Heart right ventricle (tissue), 16 donors: ENCODE measurements around the gene LDLRAD4. TPM values are rescaled to one million over a fixed set of nuclear protein-coding genes. Genes with fewer than 3 reads are reported as not detected.
A peak's percentile ranks its signal among the peaks of the same experiment; 100 is the strongest.

Experiments
- ATAC-seq, 8 donors: fragments of 200-7000 bp; cut with Tn5 transposase; one replicate each; pipeline ENCODE4 v1.9.1; 2020; ENCODE audit warnings: mild to moderate bottlenecking in 8 of 8, moderate library complexity in 8 of 8, moderate number of reproducible peaks in 1 of 8
- DNase-seq, 2 donors: peaks; one replicate each; pipeline ENCODE4 v3.0.0-alpha.2; 2020
- H3K27ac ChIP-seq, 10 donors: fragments of 200-600 bp; sonication (generic) in 2 of 10; one replicate each; pipeline versions ENCODE4 v1.5.0 to v1.8.0; 2020 to 2022; ENCODE audit warnings: mild to moderate bottlenecking in 3 of 10
- H3K27me3 ChIP-seq, 7 donors: fragments of 200-600 bp; one replicate each; pipeline ENCODE4 v1.8.0; 2021 to 2022; ENCODE audit warnings: mild to moderate bottlenecking in 2 of 7
- H3K36me3 ChIP-seq, 9 donors: fragments of 200-600 bp; sonication (generic) in 1 of 9; one replicate each; pipeline versions ENCODE4 v1.5.0 to v1.8.0; 2020 to 2022; ENCODE audit warnings: mild to moderate bottlenecking in 2 of 9
- H3K4me1 ChIP-seq, 9 donors: fragments of 200-600 bp; sonication (generic) in 1 of 9; one replicate each; pipeline versions ENCODE4 v1.5.0 to v1.8.0; 2020 to 2022; ENCODE audit warnings: mild to moderate bottlenecking in 4 of 9
- H3K4me3 ChIP-seq, 10 donors: fragments of 200-600 bp; sonication (generic) in 2 of 10; one replicate each; pipeline versions ENCODE4 v1.5.0 to v1.8.0; 2020 to 2022; ENCODE audit warnings: mild to moderate bottlenecking in 7 of 10, moderate library complexity in 2 of 10
- H3K9me3 ChIP-seq, 11 donors: fragments of 200-600 bp in 10 of 11; sonication (generic) in 2 of 11; one replicate each; pipeline versions ENCODE4 v1.5.0 to v1.8.0; 2013 to 2022; ENCODE audit warnings: mild to moderate bottlenecking in 2 of 11, control low read depth in 1 of 11, moderate library complexity in 1 of 11
- CTCF ChIP-seq, 9 donors: fragments of 200-600 bp; sonication (generic) in 2 of 9; IDR thresholded peaks; one replicate each; pipeline versions ENCODE4 v1.5.0 to v1.8.0; 2021 to 2022; ENCODE audit warnings: antibody characterized with exemption in 9 of 9, mild to moderate bottlenecking in 5 of 9, moderate library complexity in 1 of 9
- WGBS, 2 donors: extraction: QIAGEN DNeasy Blood & Tissue Kit; methylation state at CpG; one replicate each; pipeline ENCODE4 v1.1.7; 2013; ENCODE audit warnings: inconsistent platforms in 1 of 2; 5-methylcytosine and 5-hydroxymethylcytosine counted together
- intact Hi-C, 10 donors: fragments of 100-400 bp; cut with DNase I; formaldehyde crosslinking; loops; one replicate each; pipeline versions ENCODE4 v1.11.1 to v1.14.2; 2022
- polyA plus RNA-seq, 2 donors: library from polyadenylated mRNA; stranded (reverse); fragments of 200-250 nt; gene quantifications; one replicate each; pipeline ENCODE4 v1.2.3, GENCODE V29; 2013
- total RNA-seq, 10 donors: library from RNA; stranded (reverse); fragmentation: NEBNext Ultra II Directional in 3 of 10; extraction: Animal tissue kit (Norgen Biotek cat#: 25700) in 3 of 10; gene quantifications; one replicate each; pipeline versions ENCODE4 v1.2.1 to v1.2.4, GENCODE V29; 2021 to 2023
- donor health status: Arrhythmogenic right ventricular cardiomyopathy.
- donor health status: ischemic (EF 13 %, LVEDD 7.1; RV severe dilation, severe dysfunction).
- donor health status: healthy with polysubstance abuse.
- donor health status: DM: no; HTN: yes; CAD: no.
- donor health status: DM: no; HTN: no; CAD: no.
- donor health status: ischemic (EF 25% LVEDD 6.9; RV normal size, moderate dysfunction).
- donor health status: ischemic (EF 25% LVEDD 5.7; RV mildly dilated, moderate dysfunction).
- donor health status: healthy.
- donor health status: DM: yes; HTN: yes; CAD: no.
- donor health status: Ischemic cardiomyopathy.
- donor health status: ischemic (EF 35%, LVEDD 5.7; RV mildly dilated, moderate dysfunction).
- donor health status: nonischemic (EF 11% LVEDD 7.7; RV severe dilation, severe dysfunction).
- donor health status: DM: yes; HTN: yes; CAD: no.
- donor health status: PGD.
- donor health status: ischemic (EF 29% LVEDD 5.4; RV normal size, mild dysfunction).
- donor health status: nonischemic (EF 23%, LVEDD 6.1; RV moderate dilation, normal function).

LDLRAD4 gene
- total and polyA plus RNA-seq, 12 donors = 5.4 to 74.6 (median 34.6) TPM

DNA sequence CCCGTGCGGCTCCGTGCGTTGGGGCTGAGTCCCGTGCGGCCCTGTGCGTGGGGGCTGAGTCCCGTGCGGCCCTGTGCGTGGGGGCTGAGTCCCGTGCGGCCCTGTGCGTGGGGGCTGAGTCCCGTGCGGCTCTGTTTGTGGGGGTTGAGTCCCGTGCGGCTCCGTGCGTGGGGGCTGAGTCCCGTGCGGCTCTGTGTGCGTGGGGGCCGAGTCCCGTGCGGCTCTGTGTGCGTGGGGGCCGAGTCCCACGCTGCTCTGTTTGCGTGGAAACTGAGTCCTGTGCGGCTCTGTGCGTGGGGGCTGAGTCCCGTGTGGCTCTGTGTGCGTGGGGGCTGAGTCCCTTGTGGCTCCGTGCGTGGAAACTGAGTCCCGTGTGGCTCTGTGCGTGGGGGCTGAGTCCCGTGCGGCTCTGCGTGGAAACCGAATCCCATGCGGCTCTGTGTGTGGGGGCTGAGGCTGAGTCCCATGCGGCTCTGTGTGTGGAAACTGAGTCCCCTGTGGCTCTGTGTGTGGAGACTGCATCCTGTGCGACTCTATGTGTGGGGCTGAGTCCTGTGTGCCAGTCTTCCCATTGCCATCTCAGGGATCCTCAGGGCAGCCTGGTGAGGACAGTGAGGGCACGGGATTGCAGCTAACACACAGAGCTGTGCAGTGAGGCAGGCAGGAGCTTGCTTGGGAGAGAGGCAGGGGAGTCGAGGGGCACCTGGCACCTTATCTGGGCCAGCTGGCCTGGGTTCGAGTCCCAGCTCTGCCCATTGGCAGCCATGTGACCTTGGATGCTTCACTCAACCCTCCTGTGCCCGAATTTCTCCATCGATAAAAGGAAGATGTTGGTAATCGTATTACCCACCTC is 44.5 kb downstream of the LDLRAD4 start:
- WGBS, 2 donors = 93 to 94% methylated on average over 46 to 50 of the region's 50 CpGs
- DNase-seq (no peak), ATAC-seq (peak in 1 of 8 donors; percentile 1)

GRCh38 chr18:13264091-13265007 is 45.8 kb downstream of the LDLRAD4 start:
- 49 to 58% methylated on average over 19 of the region's 19 CpGs for WGBS, 2 donors
- Histone ChIP-seq H3K27ac (peak overlapping the region in 3 of 10 donors; percentile 16 to 59 (median 53)), H3K27me3 (no peaks in the 10 kb centered on the region), H3K36me3 (no peaks in the 10 kb centered on the region), H3K9me3 (no peaks in the 10 kb centered on the region), H3K4me3 (no peak overlapping the region), H3K4me1 (peaks cover 41 to 88% (median 81%) of the 10 kb centered on the region in 9 donors)
- intact Hi-C loops = loop anchor here in 5 of 10 donors (5.0 to 10.0 kb wide), 6 partner anchors 37 to 258 kb away; no protein-coding TSS in a partner anchor
- ATAC-seq = peak; percentile 39 to 89 (median 71)
- no peak for TF ChIP-seq CTCF (IDR thresholded peaks at IDR 0.05)
- peak; percentile 82 for DNase-seq

More for the DNA sequence above, 44.5 kb downstream of the LDLRAD4 start:
- no peak for TF ChIP-seq CTCF (IDR thresholded peaks at IDR 0.05)
- Histone ChIP-seq H3K27ac (no peak overlapping the region), H3K4me3 (no peak overlapping the region), H3K36me3 (no peaks in the 10 kb centered on the region), H3K27me3 (no peaks in the 10 kb centered on the region), H3K4me1 (peaks cover 36 to 85% (median 78%) of the 10 kb centered on the region in 9 donors), H3K9me3 (no peaks in the 10 kb centered on the region)
- intact Hi-C loops = loop anchor here in 1 of 10 donors (10.0 kb wide), 2 partner anchors 52 to 112 kb away; no protein-coding TSS in a partner anchor

DNA sequence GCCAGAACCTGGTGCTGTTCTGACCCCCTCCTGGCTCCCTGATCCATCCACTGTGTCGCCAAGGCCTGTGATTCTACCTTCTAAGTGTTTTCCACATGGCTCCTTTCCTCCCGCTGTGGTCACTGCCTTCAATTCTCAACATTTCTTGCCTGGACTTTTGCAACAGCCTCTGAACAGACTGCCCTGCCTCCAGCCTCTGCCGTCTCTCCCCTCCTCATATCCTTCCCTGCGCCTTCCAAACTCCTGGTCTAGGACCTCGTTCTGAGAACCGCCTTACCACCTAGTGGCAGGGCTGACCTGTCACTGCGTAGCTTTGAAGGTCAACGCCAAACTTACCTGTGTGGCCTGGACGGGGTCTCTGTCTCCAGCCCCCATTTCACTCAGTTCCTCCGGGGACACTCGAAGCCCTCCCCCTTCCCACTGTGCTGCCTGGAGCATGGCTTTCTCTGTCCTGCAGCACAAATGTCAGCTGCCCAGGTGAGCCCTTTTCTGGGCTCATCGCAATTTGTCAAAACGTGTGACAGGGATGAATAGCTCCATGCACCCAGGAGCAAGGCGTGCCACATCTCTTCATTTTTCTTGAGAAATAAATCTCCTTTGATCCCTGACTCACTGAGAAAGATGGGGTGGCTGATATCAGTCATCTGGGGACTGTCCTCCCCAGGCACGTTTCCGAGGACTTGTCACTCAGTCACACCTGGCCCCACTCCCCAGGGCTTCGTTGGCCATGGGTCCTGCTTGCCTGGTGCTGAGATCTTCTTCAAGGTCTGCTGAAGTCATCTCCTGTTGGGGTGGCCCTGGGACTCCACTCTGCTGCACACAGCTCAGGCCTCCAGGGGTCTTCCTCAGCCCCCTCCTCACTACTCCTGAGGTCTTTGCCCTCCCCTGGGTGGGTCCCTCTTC is 46.7 kb downstream of the LDLRAD4 start:
- Histone ChIP-seq H3K27ac (peak overlapping the region in 5 of 10 donors; percentile 52 to 81 (median 67)), H3K36me3 (no peaks in the 10 kb centered on the region), H3K4me3 (no peak overlapping the region), H3K27me3 (no peaks in the 10 kb centered on the region), H3K9me3 (no peaks in the 10 kb centered on the region), H3K4me1 (peaks cover 41 to 88% (median 81%) of the 10 kb centered on the region in 9 donors)
- TF ChIP-seq CTCF (IDR thresholded peaks at IDR 0.05) = no peak
- DNase-seq (no peak), ATAC-seq (no peak)
- 89 to 91% methylated on average over 17 of the region's 17 CpGs for WGBS, 2 donors
- intact Hi-C loops = loop anchor here in 5 of 10 donors (5.0 to 10.0 kb wide), 6 partner anchors 38 to 257 kb away; no protein-coding TSS in a partner anchor
